ENCODE results near the gene FAAP20. TPM values are rescaled to one million over a fixed set of nuclear protein-coding genes. Genes with fewer than 3 reads are reported as not detected.

FAAP20 gene
- total and polyA plus RNA-seq, 2 donors (not counting 3 experiments of a cell fraction or from before 2014, with no cell fraction given), result 31.5 to 62.6 TPM

GRCh38 chr1:2213576-2214505 is 19.3 kb upstream of the FAAP20 start:
- TF ChIP-seq POLR2AphosphoS5 (IDR thresholded peaks at IDR 0.05; ENCODE audit: insufficient read depth, low read depth, low read length) (no peak), MYC (IDR thresholded peaks at IDR 0.05; ENCODE audit: low read depth, low read length) (no peak), FOS (IDR thresholded peaks at IDR 0.05; ENCODE audit: borderline replicate concordance, insufficient read depth, low read length) (no peak), POLR2A (IDR thresholded peaks at IDR 0.05; ENCODE audit: low read depth, low read length) (no peak), CTCF (IDR thresholded peaks at IDR 0.05; ENCODE audit: extremely low read depth in 1 of 2, insufficient read depth in 1 of 2, low read depth in 1 of 2, low read length in 2 of 2) (no peak), EZH2 (IDR thresholded peaks at IDR 0.05; ENCODE audit: borderline replicate concordance, low read depth, low read length, severe bottlenecking) (no peak), JUN (IDR thresholded peaks at IDR 0.05; ENCODE audit: borderline replicate concordance, insufficient read depth, insufficient read length, low read depth) (no peak)
- TF ChIP-seq, protein P1, sequence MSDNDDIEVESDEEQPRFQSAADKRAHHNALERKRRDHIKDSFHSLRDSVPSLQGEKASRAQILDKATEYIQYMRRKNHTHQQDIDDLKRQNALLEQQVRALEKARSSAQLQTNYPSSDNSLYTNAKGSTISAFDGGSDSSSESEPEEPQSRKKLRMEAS (IDR thresholded peaks at IDR 0.05; ENCODE audit: insufficient read depth, insufficient read length), result no peak
- Histone ChIP-seq H3K4me1 (ENCODE audit: control insufficient read depth, extremely low read depth, insufficient read depth, low read length) (peaks cover 27% of the 10 kb centered on the region), H3K9me1 (replicated peaks; ENCODE audit: control insufficient read depth, extremely low read depth, insufficient read depth, low read length) (no peaks in the 10 kb centered on the region), H3K36me3 (ENCODE audit: control insufficient read depth in 2 of 2, extremely low read depth in 1 of 2, insufficient read depth in 2 of 2, low read length in 2 of 2) (no peaks in the 10 kb centered on the region), H4K20me1 (replicated peaks; ENCODE audit: control insufficient read depth, extremely low read depth, insufficient read depth, low read length) (no peaks in the 10 kb centered on the region), H3K9me3 (replicated peaks; ENCODE audit: control insufficient read depth, insufficient read depth, low read length) (no peaks in the 10 kb centered on the region), H3K27me3 (ENCODE audit: control insufficient read depth in 2 of 2, insufficient read depth in 2 of 2, low read length in 2 of 2) (no peaks in the 10 kb centered on the region), H3K27ac (ENCODE audit: insufficient read depth, low read depth, low read length) (peak overlapping the region; percentile 98), H3K4me3 (replicated peaks in 1 of 3; ENCODE audit: insufficient read depth in 1 of 3, low read depth in 1 of 3, low read length in 3 of 3) (no peak overlapping the region), H3K79me2 (ENCODE audit: control insufficient read depth, insufficient read depth, low read length) (no peaks in the 10 kb centered on the region), H3K4me2 (ENCODE audit: insufficient read depth, low read length) (peak overlapping the region; percentile 26), H3K9ac (replicated peaks; ENCODE audit: extremely low read depth, insufficient read depth, low read length) (peak overlapping the region; percentile 95), H2AFZ (ENCODE audit: low read depth, low read length) (peak overlapping the region; percentile 71)
- peak; percentile 48 for DNase-seq (ENCODE audit: low read depth, low spot score)
- FAIRE-seq, result no peak
- intact Hi-C loops (cut with micrococcal nuclease) (loop anchor here (1.0 to 5.0 kb wide), 2 partner anchors 9 to 98 kb away; no protein-coding TSS in a partner anchor), dilution Hi-C loops (cut with MboI; ENCODE audit: extremely low pct_ligation_motif_present, low sequenced_read_pairs) (loop anchor here (10.0 kb wide), 1 partner anchor 91 kb away; no protein-coding TSS in a partner anchor)
- no TSS peak for BruUV-seq (replicated peaks)
- ChIA-PET POLR2A (interaction anchor here (1.0 kb wide), 1 partner anchor 14 kb away, joined by 5 read pairs; no protein-coding TSS in a partner anchor), CTCF (interaction anchor here (1.0 to 1.4 kb wide), 5 partner anchors 9 to 168 kb away, joined by 3 to 6 read pairs (median 4); partner anchors contain the start of gene FAAP20)
